Activated CD8-positive, alpha-beta memory T cell treated with anti-CD3 and anti-CD28 coated beads, Interleukin-2, amount 50 U/mL, for 48 hours (primary cell): ENCODE results near the gene CTNNBL1.

Source experiments
- DNase-seq: peaks from one replicate; pipeline ENCODE4 v3.0.0-alpha.2; 2020

The CTNNBL1 gene

GRCh38 chr20:37856932-37857660 lies 163.3 kb downstream of the CTNNBL1 start:
- no peak for DNase-seq

DNA sequence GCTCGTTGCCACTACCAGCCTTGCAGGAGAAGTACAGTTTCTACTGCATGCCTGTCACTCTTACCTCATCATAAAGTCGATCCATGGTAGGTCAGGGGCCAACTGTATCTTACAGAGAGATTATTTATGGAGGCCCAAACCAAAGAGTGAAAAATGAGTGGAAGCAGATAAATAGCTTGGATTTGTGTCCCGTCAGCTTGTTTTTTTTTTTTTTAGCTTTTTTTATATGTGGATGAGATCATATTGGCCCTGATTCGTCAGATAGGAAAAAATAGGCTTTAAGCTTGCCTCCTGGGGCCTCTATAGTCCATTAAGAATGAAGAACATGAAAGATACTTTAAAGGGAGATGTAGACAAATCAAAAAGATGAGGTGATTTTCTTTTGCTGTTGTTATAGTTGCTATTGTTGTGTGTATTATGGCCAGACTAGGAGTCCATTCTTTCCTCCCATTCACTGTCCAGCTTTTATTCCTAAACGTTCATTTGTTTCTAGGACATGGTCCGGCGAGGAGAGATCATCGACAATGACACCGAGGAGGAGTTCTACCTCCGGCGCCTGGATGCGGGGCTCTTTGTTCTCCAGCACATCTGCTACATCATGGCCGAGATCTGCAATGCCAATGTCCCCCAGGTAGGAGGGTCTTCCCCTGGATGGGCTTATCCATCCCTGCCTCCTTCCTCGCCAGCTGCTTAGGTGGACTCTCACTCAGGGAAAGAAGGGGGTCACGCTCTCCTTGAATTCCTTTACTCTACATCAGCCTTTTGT lies 165.8 kb downstream of the CTNNBL1 start:
- no peak for DNase-seq

- no peak for DNase-seq
Measured at GRCh38 chr20:37863289-37863688, 169.5 kb downstream of the CTNNBL1 start.

DNA sequence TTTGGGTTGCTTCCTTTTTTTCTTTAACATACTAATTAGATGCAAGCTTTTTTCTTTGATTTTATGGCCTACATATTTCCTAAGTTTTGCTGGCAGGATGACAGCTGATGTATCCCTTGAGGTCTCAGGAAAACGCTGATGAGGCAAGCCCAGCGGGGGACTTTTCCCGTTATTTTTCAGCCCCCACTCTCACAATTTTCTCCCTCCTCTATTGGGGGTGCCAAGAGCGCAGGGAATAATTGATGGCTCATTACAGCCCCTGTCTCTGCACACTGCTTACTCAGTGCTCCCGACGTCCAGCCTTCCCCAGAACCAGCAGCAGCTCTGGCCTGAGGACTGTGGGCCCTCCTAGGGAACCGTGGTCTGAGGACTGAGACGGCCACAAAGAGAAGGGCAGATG lies 170.5 kb downstream of the CTNNBL1 start:
- no peak for DNase-seq

DNA sequence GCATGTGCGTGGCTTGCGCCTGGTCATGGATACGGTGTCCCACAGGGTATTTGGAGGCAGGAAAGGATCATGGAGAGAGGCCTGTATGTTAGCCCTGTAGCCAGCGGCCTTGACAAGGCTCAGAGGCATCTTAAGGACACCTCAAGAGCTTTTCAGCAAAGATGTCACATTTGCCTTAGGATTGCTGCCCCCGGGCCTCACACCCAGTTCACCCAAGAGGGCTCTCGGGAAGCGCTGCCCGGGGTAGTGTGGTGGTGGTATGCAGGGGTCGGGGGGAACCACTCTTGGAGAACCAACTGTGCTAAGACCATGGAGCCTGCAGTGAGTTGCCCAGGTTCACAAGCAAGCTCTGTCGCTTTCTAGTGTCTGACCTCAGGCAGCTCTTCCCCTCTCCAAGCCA lies 172.2 kb downstream of the CTNNBL1 start:
- no peak for DNase-seq

- DNase-seq = no peak
Measured at GRCh38 chr20:37867289-37868195, 173.7 kb downstream of the CTNNBL1 start.

- DNase-seq = no peak
Measured at GRCh38 chr20:37868851-37869333, 175.1 kb downstream of the CTNNBL1 start.

DNA sequence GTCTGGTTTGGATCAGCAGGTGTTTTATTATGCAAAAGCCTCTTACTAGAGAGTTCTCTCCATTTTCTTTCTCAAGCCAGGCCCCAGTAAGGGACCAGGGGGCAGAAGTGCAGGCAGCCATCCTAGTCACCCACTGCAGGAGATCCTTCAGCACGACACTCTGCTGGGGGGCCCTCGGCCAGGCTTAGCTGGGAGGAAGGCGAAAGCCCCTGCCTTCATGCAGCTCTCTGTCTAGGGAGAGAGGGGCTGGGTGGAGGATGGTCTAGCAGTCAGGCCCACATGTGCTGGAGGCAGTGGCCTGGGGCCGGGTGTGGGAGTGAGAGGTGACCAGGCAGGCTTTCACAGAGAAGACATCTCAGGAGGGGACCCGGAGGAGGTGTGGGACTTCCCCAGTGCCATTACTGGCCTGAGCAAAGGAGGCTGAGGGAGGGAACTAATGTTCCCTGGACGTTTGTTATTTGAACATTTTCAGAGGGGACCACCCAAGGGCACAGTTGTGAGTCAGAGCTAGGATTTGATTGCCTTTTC lies 175.6 kb downstream of the CTNNBL1 start:
- no peak for DNase-seq

- DNase-seq = no peak
Measured at GRCh38 chr20:37870294-37870693, 176.5 kb downstream of the CTNNBL1 start.

DNA sequence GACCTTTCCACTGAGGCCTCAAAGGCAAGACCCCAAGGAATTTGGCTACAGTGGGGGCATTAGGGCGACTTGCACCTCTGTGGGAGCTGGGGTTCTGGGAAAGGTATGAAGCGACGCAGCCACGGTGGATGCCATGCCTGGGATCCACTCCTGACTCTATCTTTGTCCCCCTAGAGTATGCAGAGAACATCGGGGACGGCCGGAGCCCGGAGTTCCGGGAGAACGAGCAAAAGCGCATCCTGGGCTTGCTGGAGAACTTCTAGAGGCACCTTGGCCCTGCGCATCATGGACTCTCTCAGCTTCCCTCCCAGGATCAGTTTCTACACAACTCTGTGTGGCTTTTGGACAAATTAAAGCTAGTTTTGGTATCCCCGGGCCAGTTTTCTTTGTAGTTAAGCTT lies 177.9 kb downstream of the CTNNBL1 start:
- no peak for DNase-seq

GRCh38 chr20:37872161-37872560 lies 178.3 kb downstream of the CTNNBL1 start:
- no peak for DNase-seq

DNA sequence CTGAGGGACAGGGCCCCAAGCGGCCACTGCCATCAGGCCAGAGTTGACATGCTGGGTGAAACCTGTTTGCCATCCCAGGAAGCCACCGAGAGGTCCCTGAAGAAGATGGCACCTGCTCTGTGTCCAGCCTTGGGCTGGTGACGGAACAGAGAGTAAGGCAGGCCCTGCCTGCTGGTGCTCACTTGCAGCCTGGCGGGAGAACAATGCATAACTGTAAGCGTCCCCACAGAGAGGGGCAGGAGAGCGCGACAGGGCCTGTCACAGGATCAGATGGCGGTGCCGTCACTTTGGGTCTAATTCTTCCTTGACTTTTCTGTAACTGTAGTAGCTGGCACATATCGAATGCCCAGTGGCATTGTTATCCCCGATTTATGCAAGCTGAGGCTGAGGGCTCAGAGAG lies 180.1 kb downstream of the CTNNBL1 start:
- no peak for DNase-seq

GRCh38 chr20:37875460-37876175 lies 181.8 kb downstream of the CTNNBL1 start:
- DNase-seq = no peak

DNA sequence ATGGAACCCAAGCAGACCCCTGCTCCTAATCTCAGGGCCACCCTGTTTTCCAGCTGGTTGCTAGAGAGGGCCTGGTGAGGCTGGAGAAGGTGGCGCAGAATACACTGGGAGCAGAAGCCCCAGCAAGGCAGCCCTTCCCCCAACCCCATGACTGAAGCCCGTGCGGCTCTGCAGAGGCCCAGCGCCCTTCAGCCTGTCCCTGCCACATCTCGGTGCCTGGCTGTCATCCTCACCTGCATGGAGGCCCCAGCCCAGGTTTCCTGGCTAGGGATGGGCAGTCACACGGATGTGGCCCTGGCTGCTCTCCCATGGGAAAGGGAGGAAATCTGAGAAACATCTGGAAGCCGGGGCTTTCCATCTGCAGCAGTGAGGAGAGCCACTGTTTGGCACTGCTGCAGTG lies 183.0 kb downstream of the CTNNBL1 start:
- no peak for DNase-seq

GRCh38 chr20:37877832-37878772 lies 184.3 kb downstream of the CTNNBL1 start:
- DNase-seq = no peak

- DNase-seq = no peak
Measured at GRCh38 chr20:37878835-37879599, 185.2 kb downstream of the CTNNBL1 start.

GRCh38 chr20:37879843-37880242 lies 186.0 kb downstream of the CTNNBL1 start:
- DNase-seq = no peak

- DNase-seq = no peak
Measured at GRCh38 chr20:37880726-37881591, 187.1 kb downstream of the CTNNBL1 start.
